ENCODE results near the gene JAK2. TPM values are rescaled to one million over a fixed set of nuclear protein-coding genes. Genes with fewer than 3 reads are reported as not detected.
"Not testable (repeated sequence)": the region's sequence is repeated elsewhere in the genome, so short reads cannot be mapped to it uniquely, and the experiment has no call there.

Gene JAK2
- total and polyA plus RNA-seq, 12 donors = 2.3 to 95.6 (median 32.9) TPM

- H3K36me3 ChIP-seq = peaks cover 0 to 72% (median 44%) of the 10 kb centered on the region in 9 donors
- TF ChIP-seq CTCF (IDR thresholded peaks at IDR 0.05) = no peak
- intact Hi-C loops (cut with DNase I) = no loop called here
- no peaks in the 10 kb centered on the region for H3K27me3 ChIP-seq
- no peaks in the 10 kb centered on the region for H3K9me3 ChIP-seq
- WGBS, 2 donors = 69 to 78% methylated on average over 30 of the region's 30 CpGs
- H3K4me3 ChIP-seq = no peak overlapping the region
- no peaks in the 10 kb centered on the region for H3K4me1 ChIP-seq
- DNase-seq (no peak), ATAC-seq (no peak)
- no peak overlapping the region for H3K27ac ChIP-seq
Observed at GRCh38 chr9:5085993-5086392, 100.9 kb downstream of the JAK2 start.

- WGBS, 2 donors = 52 to 76% methylated on average over 2 of the region's 2 CpGs
- no peaks in the 10 kb centered on the region for H3K9me3 ChIP-seq
- no peaks in the 10 kb centered on the region for H3K4me1 ChIP-seq
- DNase-seq (no peak), ATAC-seq (no peak)
- no peak overlapping the region for H3K4me3 ChIP-seq
- H3K27me3 ChIP-seq = no peaks in the 10 kb centered on the region
- intact Hi-C loops (cut with DNase I) = no loop called here
- H3K27ac ChIP-seq = no peak overlapping the region
- H3K36me3 ChIP-seq = peaks cover 0 to 36% (median 29%) of the 10 kb centered on the region in 9 donors
- TF ChIP-seq CTCF (IDR thresholded peaks at IDR 0.05) = no peak
Observed at GRCh38 chr9:5089737-5090136, 104.7 kb downstream of the JAK2 start.

- DNase-seq = no peak
- no peak overlapping the region for H3K4me3 ChIP-seq
- no peaks in the 10 kb centered on the region for H3K27me3 ChIP-seq
- H3K4me1 ChIP-seq = no peaks in the 10 kb centered on the region
- no peak overlapping the region for H3K27ac ChIP-seq
- 89 to 95% methylated on average over 2 of the region's 2 CpGs for WGBS, 2 donors
- no peak for ATAC-seq
- H3K9me3 ChIP-seq = no peaks in the 10 kb centered on the region
- peaks cover 0 to under 1% (median 0%) of the 10 kb centered on the region in 9 donors for H3K36me3 ChIP-seq
- TF ChIP-seq CTCF (IDR thresholded peaks at IDR 0.05) = no peak
- intact Hi-C loops (cut with DNase I) = no loop called here
Observed at GRCh38 chr9:5095795-5096194, 110.7 kb downstream of the JAK2 start.

- Histone ChIP-seq H3K36me3 (peaks cover 0 to 14% (median 2%) of the 10 kb centered on the region in 9 donors), H3K27ac (no peak overlapping the region), H3K4me3 (no peak overlapping the region), H3K9me3 (peaks cover 0 to 8% (median 0%) of the 10 kb centered on the region in 11 donors), H3K27me3 (no peaks in the 10 kb centered on the region), H3K4me1 (no peaks in the 10 kb centered on the region)
- DNase-seq (no peak), ATAC-seq (no peak)
- intact Hi-C loops (cut with DNase I) = no loop called here
- WGBS, 2 donors = 79 to 97% methylated on average over 3 of the region's 3 CpGs
- no peak for TF ChIP-seq CTCF (IDR thresholded peaks at IDR 0.05)
Observed at GRCh38 chr9:5099466-5099865, 114.4 kb downstream of the JAK2 start.

GRCh38 chr9:5101127-5101526 is 116.1 kb downstream of the JAK2 start:
- DNase-seq; H3K4me3 ChIP-seq; H3K27ac ChIP-seq; H3K4me1 ChIP-seq; ATAC-seq; H3K27me3 ChIP-seq; intact Hi-C loops (cut with DNase I): not testable (repeated sequence)
- H3K9me3 ChIP-seq = peaks cover 0 to 23% (median 3%) of the 10 kb centered on the region in 11 donors
- 90 to 97% methylated on average over 7 of the region's 7 CpGs for WGBS, 2 donors
- peaks cover 0 to 14% (median 3%) of the 10 kb centered on the region in 9 donors for H3K36me3 ChIP-seq

- 99 to 100% methylated on average over 2 of the region's 2 CpGs for WGBS, 2 donors
- H3K27me3 ChIP-seq; intact Hi-C loops (cut with DNase I); H3K27ac ChIP-seq; DNase-seq; H3K4me3 ChIP-seq; ATAC-seq; H3K4me1 ChIP-seq: not testable (repeated sequence)
- Histone ChIP-seq H3K9me3 (peaks cover 0 to 40% (median 3%) of the 10 kb centered on the region in 11 donors), H3K36me3 (peaks cover 0 to 22% (median 4%) of the 10 kb centered on the region in 9 donors)
Observed at GRCh38 chr9:5106517-5106916, 121.4 kb downstream of the JAK2 start.

Data from heart right ventricle (tissue), 16 donors.